NCI-H2196 (cell line): Measurements from ENCODE around the gene HSPA5.
"Not testable (repeated sequence)": the region's sequence is repeated elsewhere in the genome, so short reads cannot be mapped to it uniquely, and the experiment has no call there.

Source experiments
- DNase-seq: peaks from one replicate; lab custom pipeline; 2025; ENCODE audit not compliant: unreplicated experiment; lab: John Stamatoyannopoulos, UW

The HSPA5 gene

GRCh38 chr9:125194466-125194865, 46.7 kb downstream of the HSPA5 start:
- not testable (repeated sequence) for DNase-seq

- no peak for DNase-seq
Observed at GRCh38 chr9:125190361-125190801, 50.8 kb downstream of the HSPA5 start.

GRCh38 chr9:125189361-125190289, 51.5 kb downstream of the HSPA5 start, which contains the start of gene PPP6C:
Gene PPP6C, minus strand, starts transcription at chr9:125189803. Its CDS starts 85 bp downstream, at chr9:125189718.
- DNase-seq = peak; percentile 93

GRCh38 chr9:125189011-125189360, 52.2 kb downstream of the HSPA5 start:
- no peak for DNase-seq
